Natural killer cell (primary cell): ENCODE results near the gene MB. TPM values are rescaled to one million over a fixed set of nuclear protein-coding genes. Genes with fewer than 3 reads are reported as not detected.

ENCODE experiments used
- ATAC-seq, 3 donors: fragments of 150-1000 bp in 2 of 3; fragments of 200-7000 bp in 1 of 3; cut with Tn5 transposase; 1 replicate in 1 of 3; 2 replicates in 2 of 3; pipeline ENCODE4 v1.10.0; 2021; ENCODE audit warnings: mild to moderate bottlenecking in 2 of 3, moderate library complexity in 2 of 3
- DNase-seq, 2 donors: peaks; one replicate each; pipeline versions ENCODE4 v3.0.0 to v3.0.0-alpha.2; 2013 to 2021; ENCODE audit warnings: mixed read lengths in 1 of 2
- H3K27ac ChIP-seq: one replicate; pipeline ENCODE4 v1.5.1; 2013; ENCODE audit warnings: mild to moderate bottlenecking, low read length
- H3K27me3 ChIP-seq: one replicate; pipeline ENCODE4 v1.6.1; 2013; ENCODE audit warnings: low read length; ENCODE audit not compliant: control insufficient read depth, insufficient read depth
- H3K36me3 ChIP-seq: one replicate; pipeline ENCODE4 v1.6.1; 2013; ENCODE audit warnings: low read length; ENCODE audit not compliant: control insufficient read depth, insufficient read depth
- H3K4me1 ChIP-seq: one replicate; pipeline ENCODE4 v1.6.1; 2013; ENCODE audit warnings: low read length; ENCODE audit not compliant: control insufficient read depth, insufficient read depth
- H3K4me3 ChIP-seq: one replicate; pipeline ENCODE4 v1.5.1; 2013; ENCODE audit warnings: low read length
- H3K9me3 ChIP-seq: one replicate; pipeline ENCODE4 v1.6.1; 2013; ENCODE audit warnings: low read length; ENCODE audit not compliant: control insufficient read depth, insufficient read depth
- H3K27ac Mint-ChIP-seq, 2 donors: one replicate each; pipeline ENCODE4 v1.8.0; 2022; ENCODE audit warnings: mild to moderate bottlenecking in 2 of 2, mixed read lengths in 2 of 2, moderate library complexity in 1 of 2
- H3K27me3 Mint-ChIP-seq, 2 donors: one replicate each; pipeline ENCODE4 v1.8.0; 2022; ENCODE audit warnings: low read depth in 2 of 2, mixed read lengths in 2 of 2
- H3K36me3 Mint-ChIP-seq: one replicate; pipeline ENCODE4 v1.8.0; 2022; ENCODE audit warnings: mixed read lengths
- H3K4me1 Mint-ChIP-seq, 2 donors: one replicate each; pipeline ENCODE4 v1.8.0; 2022; ENCODE audit warnings: mixed read lengths in 2 of 2
- H3K4me3 Mint-ChIP-seq: one replicate; pipeline ENCODE4 v1.8.0; 2022; ENCODE audit warnings: mild to moderate bottlenecking, moderate library complexity, mixed read lengths
- H3K9me3 Mint-ChIP-seq, 2 donors: one replicate each; pipeline ENCODE4 v1.8.0; 2022; ENCODE audit warnings: mixed read lengths in 2 of 2
- WGBS: methylation state at CpG from one replicate; pipeline ENCODE4 v1.1.7; 2013; ENCODE audit warnings: missing lambda C conversion rate; ENCODE audit not compliant: insufficient coverage; 5-methylcytosine and 5-hydroxymethylcytosine counted together
- intact Hi-C: fragments of 100-400 bp; cut with micrococcal nuclease; formaldehyde crosslinking; loops from one replicate; pipeline ENCODE4 v1.14.2; 2022
- total RNA-seq, 4 donors: library from RNA; stranded (reverse); fragments of 120-200 nt in 1 of 4; gene quantifications; one replicate each; pipeline versions ENCODE4 v1.2.3 to v1.2.4, GENCODE V29; 2013 to 2022
- TF ChIP-seq, protein P1 (sequence below): fragments of 200-600 bp; IDR thresholded peaks from one replicate; pipeline ENCODE4 v1.8.0; 2022; ENCODE audit warnings: antibody characterized with exemption

The MB gene
- total RNA-seq, 3 donors from 2014 or later (not counting 1 experiment from before 2014, with no cell fraction given) = not detected

DNA sequence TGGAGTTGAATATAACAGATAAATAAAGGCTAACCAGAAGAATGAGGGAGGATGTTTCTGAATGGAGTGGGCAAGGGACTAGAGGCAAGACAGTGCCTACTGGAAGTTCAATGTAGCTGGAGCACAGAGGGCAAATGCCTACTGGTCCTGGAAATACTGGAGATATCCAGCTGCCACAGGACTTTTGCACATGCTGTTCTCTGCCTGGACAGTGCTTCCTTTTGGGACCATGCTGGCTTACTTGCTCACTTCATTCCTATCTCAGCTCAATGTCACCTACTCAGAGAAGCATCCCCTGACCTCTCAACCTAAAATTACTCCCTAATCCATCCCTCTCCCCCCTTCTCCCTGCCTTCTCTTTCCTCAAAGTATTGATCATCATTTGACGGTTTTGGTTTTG is 56.3 kb downstream of the MB start:
- no peaks in the 10 kb centered on the region for H3K9me3 ChIP-seq
- TF ChIP-seq, protein P1, sequence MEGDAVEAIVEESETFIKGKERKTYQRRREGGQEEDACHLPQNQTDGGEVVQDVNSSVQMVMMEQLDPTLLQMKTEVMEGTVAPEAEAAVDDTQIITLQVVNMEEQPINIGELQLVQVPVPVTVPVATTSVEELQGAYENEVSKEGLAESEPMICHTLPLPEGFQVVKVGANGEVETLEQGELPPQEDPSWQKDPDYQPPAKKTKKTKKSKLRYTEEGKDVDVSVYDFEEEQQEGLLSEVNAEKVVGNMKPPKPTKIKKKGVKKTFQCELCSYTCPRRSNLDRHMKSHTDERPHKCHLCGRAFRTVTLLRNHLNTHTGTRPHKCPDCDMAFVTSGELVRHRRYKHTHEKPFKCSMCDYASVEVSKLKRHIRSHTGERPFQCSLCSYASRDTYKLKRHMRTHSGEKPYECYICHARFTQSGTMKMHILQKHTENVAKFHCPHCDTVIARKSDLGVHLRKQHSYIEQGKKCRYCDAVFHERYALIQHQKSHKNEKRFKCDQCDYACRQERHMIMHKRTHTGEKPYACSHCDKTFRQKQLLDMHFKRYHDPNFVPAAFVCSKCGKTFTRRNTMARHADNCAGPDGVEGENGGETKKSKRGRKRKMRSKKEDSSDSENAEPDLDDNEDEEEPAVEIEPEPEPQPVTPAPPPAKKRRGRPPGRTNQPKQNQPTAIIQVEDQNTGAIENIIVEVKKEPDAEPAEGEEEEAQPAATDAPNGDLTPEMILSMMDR = no peak
- no peaks in the 10 kb centered on the region for H3K27me3 ChIP-seq
- H3K4me1 ChIP-seq = no peaks in the 10 kb centered on the region
- Mint-ChIP-seq H3K4me3 (no peak overlapping the region), H3K27ac (no peak overlapping the region), H3K9me3 (no peaks in the 10 kb centered on the region), H3K36me3 (no peaks in the 10 kb centered on the region), H3K4me1 (peaks cover 0 to 5% of the 10 kb centered on the region in 2 donors), H3K27me3 (peaks cover 18 to 30% of the 10 kb centered on the region in 2 donors)
- ATAC-seq (no peak), DNase-seq (no peak)
- intact Hi-C loops = no loop called here
- H3K36me3 ChIP-seq = no peaks in the 10 kb centered on the region
- H3K4me3 ChIP-seq = no peak overlapping the region
- H3K27ac ChIP-seq = no peak overlapping the region
- WGBS = 87% methylated on average over 1 of the region's 1 CpG

DNA sequence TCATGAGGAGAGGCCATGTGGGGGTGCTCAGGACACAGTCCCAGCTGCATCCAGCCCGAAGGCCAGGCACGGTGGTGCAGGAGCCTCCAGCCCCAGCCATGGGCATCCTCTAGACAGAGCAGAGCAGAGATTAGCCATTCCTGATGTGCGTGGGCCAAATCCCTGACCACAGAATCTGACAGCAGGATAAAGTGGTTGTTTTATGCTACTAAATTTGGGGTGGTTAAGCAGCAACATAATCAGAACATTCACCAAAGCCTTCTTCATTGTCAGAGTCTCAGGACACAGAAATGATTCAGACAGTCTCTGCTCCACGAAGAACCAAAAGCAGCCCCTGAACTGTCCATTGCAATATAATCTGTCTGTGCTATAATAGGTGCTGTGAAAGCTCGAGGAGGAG is 56.8 kb downstream of the MB start:
- ATAC-seq = peak in 1 of 3 donors; percentile 28
- peaks cover 0 to 5% of the 10 kb centered on the region in 2 donors for H3K4me1 Mint-ChIP-seq
- intact Hi-C loops = no loop called here

DNA sequence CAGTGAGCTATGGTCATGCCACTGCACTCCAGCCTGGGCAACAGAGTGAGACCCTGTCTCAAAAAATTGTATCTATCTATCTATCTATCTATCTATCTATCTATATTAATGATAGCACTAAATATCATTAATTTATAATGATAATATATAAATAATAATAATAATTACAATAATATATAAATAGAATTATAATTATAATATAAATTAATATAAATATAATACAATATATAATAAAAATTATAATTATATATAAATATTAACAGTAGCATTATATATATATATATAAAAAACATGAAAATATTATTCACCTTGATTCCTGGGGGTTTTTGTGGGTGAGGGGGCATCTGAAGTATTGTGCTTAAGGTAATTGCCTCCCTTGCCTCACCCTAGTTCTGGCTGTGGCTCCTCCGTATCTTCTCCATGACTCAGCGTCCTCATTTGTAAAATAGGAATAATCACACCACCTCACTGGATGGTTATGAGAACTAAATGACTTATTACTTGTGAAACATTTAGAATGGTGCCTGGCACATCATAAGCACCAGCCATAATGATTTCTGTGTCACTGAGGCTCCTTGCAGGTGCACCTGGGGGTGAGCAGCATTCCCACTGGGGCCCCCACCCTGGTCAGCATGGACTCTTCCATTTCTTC is 57.6 kb downstream of the MB start:
- H3K36me3 ChIP-seq = no peaks in the 10 kb centered on the region
- H3K27ac ChIP-seq = no peak overlapping the region
- no peak for ATAC-seq
- H3K4me1 ChIP-seq = no peaks in the 10 kb centered on the region
- H3K27me3 Mint-ChIP-seq = peaks cover 18 to 21% of the 10 kb centered on the region in 2 donors
- peaks cover 0 to 5% of the 10 kb centered on the region in 2 donors for H3K4me1 Mint-ChIP-seq
- H3K9me3 Mint-ChIP-seq = no peaks in the 10 kb centered on the region
- TF ChIP-seq, protein P1 = no peak
- DNase-seq = no peak
- H3K36me3 Mint-ChIP-seq = no peaks in the 10 kb centered on the region
- no CpG with 5 or more reads among the region's 2 CpGs for WGBS
- H3K4me3 ChIP-seq = no peak overlapping the region
- no peak overlapping the region for H3K4me3 Mint-ChIP-seq
- intact Hi-C loops = no loop called here
- no peaks in the 10 kb centered on the region for H3K9me3 ChIP-seq
- H3K27ac Mint-ChIP-seq = no peak overlapping the region
- H3K27me3 ChIP-seq = no peaks in the 10 kb centered on the region

More for the DNA sequence above, 56.8 kb downstream of the MB start:
- Histone ChIP-seq H3K27ac (no peak overlapping the region), H3K4me3 (no peak overlapping the region), H3K36me3 (no peaks in the 10 kb centered on the region), H3K27me3 (no peaks in the 10 kb centered on the region), H3K9me3 (no peaks in the 10 kb centered on the region), H3K4me1 (no peaks in the 10 kb centered on the region)
- 65% methylated on average over 5 of the region's 5 CpGs for WGBS
- no peak for DNase-seq
- TF ChIP-seq, protein P1 = no peak
- Mint-ChIP-seq H3K9me3 (no peaks in the 10 kb centered on the region), H3K27ac (no peak overlapping the region), H3K36me3 (no peaks in the 10 kb centered on the region), H3K4me3 (no peak overlapping the region), H3K27me3 (peaks cover 18 to 28% of the 10 kb centered on the region in 2 donors)

DNA sequence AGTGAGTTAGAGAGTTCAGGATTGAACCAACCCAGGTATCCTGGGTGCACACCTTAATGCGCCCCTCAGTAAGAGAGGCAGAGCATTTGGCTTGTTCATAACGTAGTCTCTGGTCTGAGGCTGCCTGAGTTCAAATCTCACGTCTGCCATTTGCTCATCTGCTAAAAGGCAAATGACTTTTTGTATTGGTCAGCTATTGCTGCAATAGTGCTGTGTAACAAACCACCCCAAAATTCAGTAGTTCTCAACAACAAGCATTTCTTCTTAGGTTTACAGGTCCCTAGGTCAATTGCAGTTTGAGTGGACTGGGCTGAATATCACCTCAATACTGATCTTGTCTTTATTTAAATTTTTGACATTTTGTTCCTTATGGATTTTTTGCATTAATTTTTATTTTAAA is 58.4 kb downstream of the MB start:
- 83% methylated on average over 3 of the region's 3 CpGs for WGBS
- Mint-ChIP-seq H3K9me3 (no peaks in the 10 kb centered on the region), H3K27me3 (peaks cover 18 to 21% of the 10 kb centered on the region in 2 donors), H3K4me3 (no peak overlapping the region), H3K4me1 (peaks cover 0 to 5% of the 10 kb centered on the region in 2 donors), H3K27ac (no peak overlapping the region), H3K36me3 (no peaks in the 10 kb centered on the region)
- Histone ChIP-seq H3K36me3 (no peaks in the 10 kb centered on the region), H3K9me3 (no peaks in the 10 kb centered on the region), H3K4me3 (no peak overlapping the region), H3K27ac (no peak overlapping the region), H3K27me3 (no peaks in the 10 kb centered on the region), H3K4me1 (no peaks in the 10 kb centered on the region)
- TF ChIP-seq, protein P1 = no peak
- intact Hi-C loops = no loop called here
- DNase-seq (no peak), ATAC-seq (no peak)
